CD4-positive, alpha-beta T cell treated with Interleukin-15 for 4 hours (primary cell): ENCODE measurements around the gene TTLL13.
"Not testable (repeated sequence)": the region's sequence is repeated elsewhere in the genome, so short reads cannot be mapped to it uniquely, and the experiment has no call there.

Experiments used
- DNase-seq: peaks from one replicate; pipeline ENCODE4 v3.0.0-alpha.2; 2020; ENCODE audit warnings: low spot score

The TTLL13 gene

DNA sequence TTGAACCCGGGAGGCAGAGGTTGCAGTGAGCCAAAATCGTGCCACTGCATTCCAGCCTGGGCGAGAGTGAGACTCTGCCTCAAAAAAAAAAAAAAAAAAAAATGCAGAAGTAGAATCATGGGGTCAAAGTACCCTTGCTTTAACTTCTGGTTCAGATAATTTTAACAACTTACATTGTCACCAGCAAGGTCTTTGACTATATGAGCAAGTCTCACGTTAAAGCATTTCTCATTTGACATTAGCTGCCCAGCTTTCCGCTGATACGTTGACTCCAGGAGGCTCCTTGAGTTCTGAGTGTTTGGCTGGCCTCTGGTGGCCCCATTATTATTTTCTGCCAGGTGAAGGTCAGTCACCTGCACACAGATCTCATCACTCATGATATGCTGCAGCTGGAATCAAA lies 32.3 kb downstream of the TTLL13 start:
- not testable (repeated sequence) for DNase-seq

- peak; percentile 50 for DNase-seq
These were observed 37.3 kb downstream of the TTLL13 start for GRCh38 chr15:90286678-90287077.

DNA sequence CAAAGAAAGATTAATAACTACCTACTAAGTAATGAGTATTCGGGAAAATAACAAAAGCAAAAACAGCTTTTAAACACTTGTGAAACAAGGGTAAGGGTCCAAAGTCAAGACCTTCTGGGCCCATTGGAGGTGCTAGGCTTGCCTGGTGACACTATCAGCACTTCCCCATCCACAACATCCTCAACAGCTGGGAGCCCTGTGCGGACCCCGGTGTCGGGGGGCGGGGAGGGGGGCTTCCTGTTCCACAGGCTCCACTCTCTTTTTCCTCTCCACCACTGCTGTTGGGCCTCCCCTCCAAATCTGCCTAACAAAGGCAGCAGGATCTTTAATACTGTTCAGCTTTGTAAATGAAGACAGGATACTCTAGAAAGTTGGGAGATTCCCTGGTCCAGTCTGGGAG lies 37.7 kb downstream of the TTLL13 start:
- DNase-seq: no peak

- no peak for DNase-seq
These were observed 38.6 kb downstream of the TTLL13 start for GRCh38 chr15:90287946-90288345.

GRCh38 chr15:90291679-90292356 lies 42.5 kb downstream of the TTLL13 start:
- no peak for DNase-seq

- DNase-seq: peak; percentile 72
These were observed 43.9 kb downstream of the TTLL13 start for GRCh38 chr15:90293040-90293810.

- DNase-seq: no peak
These were observed 44.8 kb downstream of the TTLL13 start for GRCh38 chr15:90294159-90294558.

DNA sequence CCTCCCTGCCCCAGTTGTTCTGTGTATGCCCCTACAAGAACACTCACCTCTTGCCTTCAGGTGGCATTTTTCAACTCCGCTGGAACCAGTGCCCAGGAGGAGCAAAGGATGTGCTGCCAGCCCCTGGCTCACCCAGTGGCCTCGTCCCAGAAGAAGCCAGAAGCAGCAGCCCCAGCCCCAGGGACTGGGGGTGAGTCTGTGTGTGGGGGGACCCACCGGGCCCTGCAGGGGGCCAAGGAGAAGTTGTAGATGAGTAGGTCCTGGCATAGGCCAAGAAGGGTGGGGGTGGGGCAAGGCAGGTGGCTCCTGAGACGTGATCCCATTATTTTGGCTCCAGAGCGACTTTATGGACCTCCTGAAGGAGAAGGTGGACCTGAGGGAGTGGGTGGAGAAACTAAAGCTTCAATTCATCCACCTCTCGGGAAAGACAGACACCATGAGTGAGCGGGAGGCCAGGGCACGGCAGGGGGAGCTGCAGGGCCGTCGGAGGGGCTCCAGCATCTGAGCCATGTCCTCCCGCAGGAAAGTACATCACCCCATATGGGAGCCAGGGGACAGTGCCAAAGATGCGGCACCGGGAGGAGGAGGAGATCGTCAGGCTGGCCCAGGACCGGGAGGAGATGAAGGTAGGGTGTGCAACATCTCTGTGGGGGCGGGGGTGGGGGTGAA lies 45.4 kb downstream of the TTLL13 start:
- DNase-seq: no peak

DNA sequence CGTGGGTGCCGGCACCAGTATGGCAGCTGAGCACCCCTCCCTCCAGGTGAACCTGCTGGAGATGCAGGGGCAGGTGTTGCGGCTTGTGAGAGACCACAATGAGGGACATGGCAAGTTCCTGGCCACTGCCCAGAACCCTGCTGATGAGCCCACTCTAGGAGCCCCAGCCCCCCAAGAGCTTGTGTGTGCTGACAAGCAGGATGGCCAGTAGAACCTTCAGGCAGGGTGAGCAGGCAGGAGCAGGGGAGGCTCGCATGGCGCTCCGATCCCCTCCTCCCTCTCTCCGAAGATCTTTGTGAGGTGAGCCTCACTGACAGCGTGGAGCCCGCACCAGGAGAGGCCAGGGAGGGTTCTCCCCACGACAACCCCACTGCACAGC lies 45.9 kb downstream of the TTLL13 start:
- no peak for DNase-seq

- not testable (repeated sequence) for DNase-seq
These were observed 47.0 kb downstream of the TTLL13 start for GRCh38 chr15:90296316-90296884.

GRCh38 chr15:90297021-90297420 lies 47.7 kb downstream of the TTLL13 start:
- DNase-seq: no peak

- no peak for DNase-seq
These were observed 51.2 kb downstream of the TTLL13 start for GRCh38 chr15:90300541-90300940.

DNA sequence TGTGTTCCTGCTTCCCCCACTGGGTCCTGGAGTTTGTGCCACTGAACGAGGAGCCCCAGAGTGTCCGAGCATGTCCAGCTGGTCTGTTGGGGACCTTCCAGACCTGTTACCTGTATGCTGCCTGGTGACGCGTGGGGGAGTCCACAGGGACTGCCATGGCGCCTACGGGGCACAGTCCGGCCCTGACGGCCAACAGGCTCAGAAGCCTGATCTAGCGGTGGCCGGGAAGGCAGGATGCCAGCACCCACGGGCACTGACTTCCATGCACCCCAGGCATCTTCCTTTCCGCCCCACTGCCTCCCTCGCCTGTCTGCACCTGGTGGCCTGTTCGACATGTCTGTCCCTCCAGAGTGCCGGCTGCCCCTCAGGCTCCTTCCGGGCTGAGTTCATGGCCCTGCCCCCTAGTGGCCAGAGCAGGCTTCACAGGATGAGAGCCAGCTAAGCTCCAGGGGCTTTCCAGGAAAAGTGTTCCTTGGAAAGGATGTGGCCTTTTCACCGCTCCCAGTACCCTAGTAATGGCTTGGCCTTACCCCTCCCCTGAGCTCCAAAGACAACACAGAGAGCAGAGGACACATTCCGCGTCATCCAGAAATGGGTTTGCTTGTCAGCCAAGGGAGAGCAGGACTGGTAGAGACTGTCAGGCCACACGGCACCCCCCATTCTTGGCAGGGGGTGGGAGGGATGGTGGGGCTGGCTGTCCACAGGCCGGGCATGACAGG lies 51.8 kb downstream of the TTLL13 start:
- peak; percentile 59 for DNase-seq

- DNase-seq: no peak
These were observed 52.4 kb downstream of the TTLL13 start for GRCh38 chr15:90301707-90302300.

DNA sequence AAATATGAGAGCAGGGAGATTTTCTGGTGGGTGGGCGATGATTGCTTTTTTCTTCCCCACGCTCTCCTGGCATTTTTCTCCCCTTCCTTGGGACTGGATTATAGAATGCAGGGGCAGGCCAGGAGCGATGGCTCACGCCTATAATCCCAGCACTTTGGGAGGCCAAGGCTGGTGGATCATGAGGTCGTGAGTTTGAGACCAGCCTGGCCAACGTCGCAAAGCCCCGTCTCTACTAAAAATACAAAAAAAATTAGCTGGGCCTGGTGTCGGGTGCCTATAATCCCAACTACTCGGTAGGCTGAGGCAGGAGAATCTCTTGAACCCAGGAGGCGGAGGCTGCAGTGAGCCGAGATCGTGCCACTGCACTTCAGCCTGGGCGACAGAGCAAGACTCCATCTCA lies 56.0 kb downstream of the TTLL13 start:
- not testable (repeated sequence) for DNase-seq

- no peak for DNase-seq
These were observed 56.6 kb downstream of the TTLL13 start for GRCh38 chr15:90305932-90306331.

GRCh38 chr15:90306560-90306959 lies 57.2 kb downstream of the TTLL13 start:
- peak; percentile 30 for DNase-seq

DNA sequence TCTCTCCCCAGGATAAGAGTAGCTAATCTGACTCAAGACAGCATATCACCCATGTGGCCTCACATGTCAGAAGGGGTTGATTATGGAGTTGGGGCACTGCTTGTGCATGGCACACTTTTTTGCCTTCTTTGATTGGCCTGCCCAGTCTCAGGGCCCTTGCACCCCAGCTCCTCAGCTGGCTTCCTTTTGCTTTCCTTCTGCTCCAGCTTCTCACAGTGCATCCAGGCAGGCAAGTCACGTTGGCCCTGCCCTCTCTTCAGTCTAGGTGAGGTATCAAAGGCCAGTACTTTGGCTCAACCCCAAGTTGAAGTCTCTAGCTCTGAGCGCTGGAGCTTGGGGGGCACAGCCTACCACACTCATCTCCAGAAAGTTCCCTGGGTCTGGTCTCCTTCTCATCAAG lies 58.3 kb downstream of the TTLL13 start:
- DNase-seq: no peak

- DNase-seq: no peak
These were observed 59.7 kb downstream of the TTLL13 start for GRCh38 chr15:90309020-90309419.
